ENCODE results near the gene SLC7A14. TPM values are rescaled to one million over a fixed set of nuclear protein-coding genes. Genes with fewer than 3 reads are reported as not detected.
A peak's percentile ranks its signal among the peaks of the same experiment; 100 is the strongest.

Gene SLC7A14
- total RNA-seq, 1 experiment from 2014 or later: not detected

- H3K4me2 ChIP-seq (ENCODE audit: low read length): no peak overlapping the region
- TF ChIP-seq SP1 (IDR thresholded peaks at IDR 0.05; ENCODE audit: low read depth) (no peak), POLR2A (IDR thresholded peaks at IDR 0.05; ENCODE audit: borderline replicate concordance, extremely low read depth, insufficient read depth, insufficient read length) (no peak), ZFX (IDR thresholded peaks at IDR 0.05) (no peak), CBX3 (IDR thresholded peaks at IDR 0.05; ENCODE audit: low read depth) (no peak), ELF1 (IDR thresholded peaks at IDR 0.05; ENCODE audit: borderline replicate concordance, low read depth) (no peak), ZNF274 (IDR thresholded peaks at IDR 0.05; ENCODE audit: low read depth, low read length) (no peak), TCF7L2 (IDR thresholded peaks at IDR 0.05; ENCODE audit: borderline replicate concordance, extremely low read depth, insufficient read depth, insufficient read length) (no peak), CTCF (IDR thresholded peaks at IDR 0.05 in 2 of 3, conservative IDR thresholded peaks at IDR 0.05 in 1 of 3; ENCODE audit: borderline replicate concordance in 1 of 3, insufficient read depth in 1 of 3, low read depth in 2 of 3, low read length in 2 of 3) (peak; percentile 39 to 82 (median 69); a peak in 5 of 6 replicates), RAD21 (IDR thresholded peaks at IDR 0.05; ENCODE audit: low read depth) (peak; percentile 55), POLR2AphosphoS5 (IDR thresholded peaks at IDR 0.05; ENCODE audit: low read depth, low read length) (no peak), ATF3 (IDR thresholded peaks at IDR 0.05) (no peak), EZH2 (IDR thresholded peaks at IDR 0.05) (no peak)
- no peaks in the 10 kb centered on the region for H4K20me1 ChIP-seq (ENCODE audit: insufficient read depth)
- H3K9me3 ChIP-seq (ENCODE audit: control insufficient read depth in 1 of 2, insufficient read depth in 1 of 2, low read depth in 1 of 2, low read length in 2 of 2): no peaks in the 10 kb centered on the region
- RAD21 ChIA-PET (ENCODE audit: low non-redundant PET in 1 of 2, low total read pairs in 2 of 2, uncharacterized antibody in 2 of 2, unreplicated experiment in 2 of 2): interaction anchor here in 1 of 2 experiments (0.7 kb wide), 1 partner anchor 8 kb away, joined by 3 read pairs; no protein-coding TSS in a partner anchor
- intact Hi-C loops (cut with micrococcal nuclease): loop anchor here (5.0 kb wide), 1 partner anchor 92 kb away; no protein-coding TSS in a partner anchor
- no peaks in the 10 kb centered on the region for H3K36me3 ChIP-seq (ENCODE audit: control insufficient read depth in 1 of 2, insufficient read depth in 2 of 2, low read length in 2 of 2)
- DNase-seq (ENCODE audit: low read depth, low spot score) (peak; percentile 16), ATAC-seq (peak; percentile 96)
- H3K4me3 ChIP-seq (replicated peaks in 1 of 2; ENCODE audit: low read depth in 1 of 2, low read length in 2 of 2): no peak overlapping the region
- H3K9me2 ChIP-seq (ENCODE audit: insufficient read depth): no peaks in the 10 kb centered on the region
- H2AFZ ChIP-seq (ENCODE audit: low read depth, low read length, poor library complexity, severe bottlenecking): no peak overlapping the region
- no peaks in the 10 kb centered on the region for H3K79me2 ChIP-seq (ENCODE audit: insufficient read depth, low read length)
- no peak overlapping the region for H3K27ac ChIP-seq (ENCODE audit: low read depth, low read length)
- no peak overlapping the region for H3K9ac ChIP-seq (ENCODE audit: low read length)
- no peaks in the 10 kb centered on the region for H3K27me3 ChIP-seq (ENCODE audit: insufficient read depth, low read length)
- no peaks in the 10 kb centered on the region for H3K4me1 ChIP-seq (ENCODE audit: control insufficient read depth in 1 of 2, insufficient read depth in 2 of 2, low read length in 2 of 2)
- POLR2A ChIA-PET: no interaction called here
- CTCF ChIA-PET: interaction anchor here (0.6 to 1.7 kb wide), 5 partner anchors 8 to 312 kb away, joined by 3 to 12 read pairs (median 4); no protein-coding TSS in a partner anchor
- no TSS peak for BruUV-seq (replicated peaks)
Measured at GRCh38 chr3:170499562-170500156, 86.2 kb downstream of the SLC7A14 start.
